Sigmoid colon (tissue), 4 donors: Measurements from ENCODE around the gene CDC42EP3.

Source experiments
- EP300 ChIP-seq, 4 donors: sonication (generic); formaldehyde crosslinking; IDR thresholded peaks; one replicate each; pipeline ENCODE4 v1.6.1; 2017; ENCODE audit warnings: antibody characterized with exemption in 4 of 4
- POLR2A ChIP-seq, 2 donors: fragments of 450-650 bp; IDR thresholded peaks; one replicate each; pipeline ENCODE4 v1.6.1; 2016; ENCODE audit warnings: antibody characterized with exemption in 2 of 2, mild to moderate bottlenecking in 2 of 2, moderate library complexity in 2 of 2
- TF ChIP-seq, protein P1 (sequence below), 4 experiments: fragments of 450-650 bp in 3 of 4; fragments of 200-600 bp in 1 of 4; IDR thresholded peaks; one replicate each; pipeline ENCODE4 v1.5.1; 2016 to 2019; ENCODE audit warnings: antibody characterized with exemption in 4 of 4, mild to moderate bottlenecking in 3 of 4, moderate library complexity in 2 of 4

DNA sequence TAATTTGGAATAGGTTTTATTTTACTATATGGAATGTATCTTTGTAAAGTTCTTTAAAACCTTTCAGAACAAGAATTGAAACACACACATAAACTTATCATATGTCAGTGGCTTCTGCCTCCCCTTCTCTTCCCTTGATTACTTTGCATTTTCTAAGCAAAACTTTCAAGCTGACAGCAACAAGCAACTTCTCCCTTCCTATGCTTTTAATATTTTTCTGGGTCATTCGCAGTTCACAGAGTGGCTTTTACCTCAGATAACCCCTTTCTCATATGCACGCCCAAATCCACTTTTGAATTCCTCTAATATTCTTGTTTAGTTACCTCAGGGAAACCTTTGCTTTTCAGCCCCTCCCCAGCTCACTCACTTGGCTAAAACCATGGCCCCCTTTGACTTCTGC, 36.7 kb upstream of the CDC42EP3 start:
- TF ChIP-seq POLR2A (IDR thresholded peaks at IDR 0.05), result no peak
- TF ChIP-seq EP300 (IDR thresholded peaks at IDR 0.05), result no peak
- TF ChIP-seq, protein P1, sequence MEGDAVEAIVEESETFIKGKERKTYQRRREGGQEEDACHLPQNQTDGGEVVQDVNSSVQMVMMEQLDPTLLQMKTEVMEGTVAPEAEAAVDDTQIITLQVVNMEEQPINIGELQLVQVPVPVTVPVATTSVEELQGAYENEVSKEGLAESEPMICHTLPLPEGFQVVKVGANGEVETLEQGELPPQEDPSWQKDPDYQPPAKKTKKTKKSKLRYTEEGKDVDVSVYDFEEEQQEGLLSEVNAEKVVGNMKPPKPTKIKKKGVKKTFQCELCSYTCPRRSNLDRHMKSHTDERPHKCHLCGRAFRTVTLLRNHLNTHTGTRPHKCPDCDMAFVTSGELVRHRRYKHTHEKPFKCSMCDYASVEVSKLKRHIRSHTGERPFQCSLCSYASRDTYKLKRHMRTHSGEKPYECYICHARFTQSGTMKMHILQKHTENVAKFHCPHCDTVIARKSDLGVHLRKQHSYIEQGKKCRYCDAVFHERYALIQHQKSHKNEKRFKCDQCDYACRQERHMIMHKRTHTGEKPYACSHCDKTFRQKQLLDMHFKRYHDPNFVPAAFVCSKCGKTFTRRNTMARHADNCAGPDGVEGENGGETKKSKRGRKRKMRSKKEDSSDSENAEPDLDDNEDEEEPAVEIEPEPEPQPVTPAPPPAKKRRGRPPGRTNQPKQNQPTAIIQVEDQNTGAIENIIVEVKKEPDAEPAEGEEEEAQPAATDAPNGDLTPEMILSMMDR (IDR thresholded peaks at IDR 0.05), result no peak
